K562 (cell line): Measurements from ENCODE around the gene RCL1. TPM values are rescaled to one million over a fixed set of nuclear protein-coding genes. Genes with fewer than 3 reads are reported as not detected.
A peak's percentile ranks its signal among the peaks of the same experiment; 100 is the strongest.

Experiments used
- CBFA2T3 ChIP-seq: fragments of 450-650 bp; IDR thresholded peaks from 2 replicates; pipeline ENCODE4 v1.6.1; 2017
- GABPA ChIP-seq: fragments of 200-800 bp; sonication (Bioruptor generic); conservative IDR thresholded peaks from 2 replicates; pipeline ENCODE4 v1.6.1; 2016; ENCODE audit warnings: low read depth, missing genetic modification characterization, missing compliant biosample characterization
- JUN ChIP-seq, 2 experiments: sonication (generic) in 1 of 2; formaldehyde crosslinking in 1 of 2; IDR thresholded peaks; 2 replicates each; pipeline versions ENCODE4 v1.6.1 to v1.8.0; 2012 to 2022; ENCODE audit warnings: borderline replicate concordance in 2 of 2, mild to moderate bottlenecking in 2 of 2, improper control_type of control experiment in 1 of 2, low read depth in 1 of 2, low read length in 1 of 2, missing genetic modification reagents in 1 of 2
- KLF1 ChIP-seq: fragments of 450-650 bp; IDR thresholded peaks from 2 replicates; pipeline ENCODE4 v1.6.1; 2016; ENCODE audit warnings: missing genetic modification characterization, missing compliant biosample characterization
- MAFK ChIP-seq: IDR thresholded peaks from 2 replicates; pipeline ENCODE4 v1.6.1; 2011; ENCODE audit warnings: low read length, improper control_type of control experiment
- MTA2 ChIP-seq: fragments of 450-650 bp; IDR thresholded peaks from 2 replicates; pipeline ENCODE4 v1.6.1; 2016; ENCODE audit warnings: low read depth
- ZBTB11 ChIP-seq, 3 experiments: fragments of 200-800 bp in 1 of 3; fragments of 250-450 bp in 1 of 3; fragments of 450-650 bp in 1 of 3; sonication (Bioruptor Pico) in 1 of 3; sonication (Bioruptor generic) in 1 of 3; formaldehyde crosslinking in 1 of 3; IDR thresholded peaks; 2 replicates each; pipeline versions ENCODE4 v1.6.1 to v1.8.0; 2016 to 2022; ENCODE audit warnings: mild to moderate bottlenecking in 2 of 3, missing genetic modification characterization in 2 of 3, missing compliant biosample characterization in 1 of 3, moderate library complexity in 1 of 3
- ZC3H4 ChIP-seq: sonication (generic); formaldehyde crosslinking; IDR thresholded peaks from 2 replicates; pipeline ENCODE4 v1.9.0; 2021; ENCODE audit warnings: missing genetic modification reagents, borderline replicate concordance
- polyA plus RNA-seq, 8 experiments: library from polyadenylated mRNA; depleted of rRNA in 4 of 8; stranded (reverse) in 5 of 8; unstranded in 3 of 8; fragments of >200 nt; fragmentation: Nextera tagmentation in 2 of 8; fragmentation: Illumina TruSeq in 1 of 8; extraction: Ambion mirVana in 2 of 8; extraction: Trizol in 1 of 8; gene quantifications; 2 replicates each; pipeline versions ENCODE4 v1.2.1 to v1.2.3, GENCODE V29; 2011 to 2014; ENCODE audit warnings: inconsistent platforms in 1 of 8, missing spikeins in 1 of 8
- total RNA-seq, 7 experiments: library from RNA; depleted of rRNA in 6 of 7; stranded (reverse); fragments of >200 nt in 6 of 7; fragmentation: Illumina TruSeq in 2 of 7; extraction: Trizol in 2 of 7; gene quantifications; 2 replicates each; pipeline versions ENCODE4 v1.2.1 to v1.2.3, GENCODE V29; 2011 to 2021; ENCODE audit warnings: low replicate concordance in 1 of 7
- TF ChIP-seq, protein P1 (sequence below): fragments of 450-650 bp; IDR thresholded peaks from 2 replicates; pipeline ENCODE4 v1.6.1; 2016; ENCODE audit warnings: low read depth
- TF ChIP-seq, protein P2 (sequence below): fragments of 250-450 bp; sonication (Bioruptor Pico); IDR thresholded peaks from 2 replicates; pipeline ENCODE4 v1.4.0; 2020

The RCL1 gene
- total and polyA plus RNA-seq, 9 of the 15 experiments (the other 6 are each of a cell fraction or from before 2014, with no cell fraction given), result 24.0 to 67.7 (median 38.6) TPM

DNA sequence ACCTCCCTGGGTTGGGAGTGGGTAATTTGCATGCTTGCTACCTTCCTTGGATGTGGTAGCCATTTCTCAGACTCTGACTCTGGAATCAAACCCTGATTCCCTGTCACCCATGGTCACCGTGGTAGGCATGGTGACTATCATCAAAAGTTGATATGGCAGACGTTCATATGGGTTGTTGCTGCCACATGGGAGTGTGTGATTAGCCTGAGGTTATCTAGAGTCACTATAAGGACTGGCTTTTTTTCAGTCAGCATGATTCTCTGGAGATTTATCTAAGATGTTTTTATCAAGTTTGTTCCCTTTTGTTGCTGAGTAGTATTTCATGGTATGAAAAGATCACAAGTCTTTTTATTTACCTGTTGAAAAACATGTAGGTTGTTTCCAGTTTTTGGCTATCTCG is 7.0 kb downstream of the RCL1 start (continued):
- TF ChIP-seq JUN (IDR thresholded peaks at IDR 0.05; ENCODE audit: borderline replicate concordance, low read depth, low read length) (0 out of 2 replicates have a peak, but pooled peaks have one; percentile 22), JUN (CRISPR knock-in tag; IDR thresholded peaks at IDR 0.05; ENCODE audit: borderline replicate concordance) (no peak), MTA2 (peak; percentile 97), CBFA2T3 (peak; percentile 97), MAFK (no peak), ZC3H4 (no peak), KLF1 (no peak), ZBTB11 (CRISPR knock-in tag; IDR thresholded peaks at IDR 0.05) (0 out of 6 replicates have a peak, but pooled peaks of 1 of the 3 experiments have one; percentile 34), GABPA (no peak)
- TF ChIP-seq, protein P1, sequence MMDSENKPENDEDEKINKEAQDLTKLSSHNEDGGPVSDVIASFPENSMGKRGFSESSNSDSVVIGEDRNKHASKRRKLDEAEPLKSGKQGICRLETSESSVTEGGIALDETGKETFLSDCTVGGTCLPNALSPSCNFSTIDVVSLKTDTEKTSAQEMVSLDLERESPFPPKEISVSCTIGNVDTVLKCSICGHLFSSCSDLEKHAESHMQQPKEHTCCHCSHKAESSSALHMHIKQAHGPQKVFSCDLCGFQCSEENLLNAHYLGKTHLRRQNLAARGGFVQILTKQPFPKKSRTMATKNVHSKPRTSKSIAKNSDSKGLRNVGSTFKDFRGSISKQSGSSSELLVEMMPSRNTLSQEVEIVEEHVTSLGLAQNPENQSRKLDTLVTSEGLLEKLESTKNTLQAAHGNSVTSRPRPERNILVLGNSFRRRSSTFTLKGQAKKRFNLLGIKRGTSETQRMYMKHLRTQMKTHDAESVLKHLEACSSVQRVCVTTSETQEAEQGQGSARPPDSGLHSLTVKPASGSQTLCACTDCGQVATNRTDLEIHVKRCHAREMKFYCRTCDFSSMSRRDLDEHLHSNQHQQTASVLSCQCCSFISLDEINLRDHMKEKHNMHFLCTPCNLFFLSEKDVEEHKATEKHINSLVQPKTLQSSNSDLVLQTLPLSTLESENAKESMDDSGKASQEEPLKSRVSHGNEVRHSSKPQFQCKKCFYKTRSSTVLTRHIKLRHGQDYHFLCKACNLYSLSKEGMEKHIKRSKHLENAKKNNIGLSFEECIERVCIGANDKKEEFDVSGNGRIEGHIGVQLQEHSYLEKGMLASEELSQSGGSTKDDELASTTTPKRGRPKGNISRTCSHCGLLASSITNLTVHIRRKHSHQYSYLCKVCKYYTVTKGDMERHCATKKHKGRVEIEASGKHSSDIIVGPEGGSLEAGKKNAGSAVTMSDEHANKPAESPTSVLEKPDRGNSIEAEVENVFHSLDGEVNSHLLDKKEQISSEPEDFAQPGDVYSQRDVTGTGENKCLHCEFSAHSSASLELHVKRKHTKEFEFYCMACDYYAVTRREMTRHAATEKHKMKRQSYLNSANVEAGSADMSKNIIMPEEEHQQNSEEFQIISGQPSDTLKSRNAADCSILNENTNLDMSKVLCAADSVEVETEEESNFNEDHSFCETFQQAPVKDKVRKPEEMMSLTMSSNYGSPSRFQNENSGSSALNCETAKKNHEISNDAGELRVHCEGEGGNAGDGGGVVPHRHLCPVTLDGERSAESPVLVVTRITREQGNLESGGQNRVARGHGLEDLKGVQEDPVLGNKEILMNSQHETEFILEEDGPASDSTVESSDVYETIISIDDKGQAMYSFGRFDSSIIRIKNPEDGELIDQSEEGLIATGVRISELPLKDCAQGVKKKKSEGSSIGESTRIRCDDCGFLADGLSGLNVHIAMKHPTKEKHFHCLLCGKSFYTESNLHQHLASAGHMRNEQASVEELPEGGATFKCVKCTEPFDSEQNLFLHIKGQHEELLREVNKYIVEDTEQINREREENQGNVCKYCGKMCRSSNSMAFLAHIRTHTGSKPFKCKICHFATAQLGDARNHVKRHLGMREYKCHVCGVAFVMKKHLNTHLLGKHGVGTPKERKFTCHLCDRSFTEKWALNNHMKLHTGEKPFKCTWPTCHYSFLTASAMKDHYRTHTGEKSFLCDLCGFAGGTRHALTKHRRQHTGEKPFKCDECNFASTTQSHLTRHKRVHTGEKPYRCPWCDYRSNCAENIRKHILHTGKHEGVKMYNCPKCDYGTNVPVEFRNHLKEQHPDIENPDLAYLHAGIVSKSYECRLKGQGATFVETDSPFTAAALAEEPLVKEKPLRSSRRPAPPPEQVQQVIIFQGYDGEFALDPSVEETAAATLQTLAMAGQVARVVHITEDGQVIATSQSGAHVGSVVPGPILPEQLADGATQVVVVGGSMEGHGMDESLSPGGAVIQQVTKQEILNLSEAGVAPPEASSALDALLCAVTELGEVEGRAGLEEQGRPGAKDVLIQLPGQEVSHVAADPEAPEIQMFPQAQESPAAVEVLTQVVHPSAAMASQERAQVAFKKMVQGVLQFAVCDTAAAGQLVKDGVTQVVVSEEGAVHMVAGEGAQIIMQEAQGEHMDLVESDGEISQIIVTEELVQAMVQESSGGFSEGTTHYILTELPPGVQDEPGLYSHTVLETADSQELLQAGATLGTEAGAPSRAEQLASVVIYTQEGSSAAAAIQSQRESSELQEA, result no peak
- TF ChIP-seq, protein P2, sequence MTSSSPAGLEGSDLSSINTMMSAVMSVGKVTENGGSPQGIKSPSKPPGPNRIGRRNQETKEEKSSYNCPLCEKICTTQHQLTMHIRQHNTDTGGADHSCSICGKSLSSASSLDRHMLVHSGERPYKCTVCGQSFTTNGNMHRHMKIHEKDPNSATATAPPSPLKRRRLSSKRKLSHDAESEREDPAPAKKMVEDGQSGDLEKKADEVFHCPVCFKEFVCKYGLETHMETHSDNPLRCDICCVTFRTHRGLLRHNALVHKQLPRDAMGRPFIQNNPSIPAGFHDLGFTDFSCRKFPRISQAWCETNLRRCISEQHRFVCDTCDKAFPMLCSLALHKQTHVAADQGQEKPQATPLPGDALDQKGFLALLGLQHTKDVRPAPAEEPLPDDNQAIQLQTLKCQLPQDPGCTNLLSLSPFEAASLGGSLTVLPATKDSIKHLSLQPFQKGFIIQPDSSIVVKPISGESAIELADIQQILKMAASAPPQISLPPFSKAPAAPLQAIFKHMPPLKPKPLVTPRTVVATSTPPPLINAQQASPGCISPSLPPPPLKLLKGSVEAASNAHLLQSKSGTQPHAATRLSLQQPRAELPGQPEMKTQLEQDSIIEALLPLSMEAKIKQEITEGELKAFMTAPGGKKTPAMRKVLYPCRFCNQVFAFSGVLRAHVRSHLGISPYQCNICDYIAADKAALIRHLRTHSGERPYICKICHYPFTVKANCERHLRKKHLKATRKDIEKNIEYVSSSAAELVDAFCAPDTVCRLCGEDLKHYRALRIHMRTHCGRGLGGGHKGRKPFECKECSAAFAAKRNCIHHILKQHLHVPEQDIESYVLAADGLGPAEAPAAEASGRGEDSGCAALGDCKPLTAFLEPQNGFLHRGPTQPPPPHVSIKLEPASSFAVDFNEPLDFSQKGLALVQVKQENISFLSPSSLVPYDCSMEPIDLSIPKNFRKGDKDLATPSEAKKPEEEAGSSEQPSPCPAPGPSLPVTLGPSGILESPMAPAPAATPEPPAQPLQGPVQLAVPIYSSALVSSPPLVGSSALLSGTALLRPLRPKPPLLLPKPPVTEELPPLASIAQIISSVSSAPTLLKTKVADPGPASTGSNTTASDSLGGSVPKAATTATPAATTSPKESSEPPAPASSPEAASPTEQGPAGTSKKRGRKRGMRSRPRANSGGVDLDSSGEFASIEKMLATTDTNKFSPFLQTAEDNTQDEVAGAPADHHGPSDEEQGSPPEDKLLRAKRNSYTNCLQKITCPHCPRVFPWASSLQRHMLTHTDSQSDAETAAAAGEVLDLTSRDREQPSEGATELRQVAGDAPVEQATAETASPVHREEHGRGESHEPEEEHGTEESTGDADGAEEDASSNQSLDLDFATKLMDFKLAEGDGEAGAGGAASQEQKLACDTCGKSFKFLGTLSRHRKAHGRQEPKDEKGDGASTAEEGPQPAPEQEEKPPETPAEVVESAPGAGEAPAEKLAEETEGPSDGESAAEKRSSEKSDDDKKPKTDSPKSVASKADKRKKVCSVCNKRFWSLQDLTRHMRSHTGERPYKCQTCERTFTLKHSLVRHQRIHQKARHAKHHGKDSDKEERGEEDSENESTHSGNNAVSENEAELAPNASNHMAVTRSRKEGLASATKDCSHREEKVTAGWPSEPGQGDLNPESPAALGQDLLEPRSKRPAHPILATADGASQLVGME (CRISPR knock-in tag), result no peak
